GM12892 (cell line): Measurements from ENCODE around the gene RNF126.

Experiments used
- DNase-seq: peaks from one replicate; pipeline ENCODE4 v3.0.0; 2011; ENCODE audit not compliant: insufficient read length
- FAIRE-seq: peaks from 2 replicates; lab custom pipeline; 2011; peaks lifted over from hg19 to GRCh38; lab: Jason Lieb, UNC
- POLR2A ChIP-seq: IDR thresholded peaks from 2 replicates; pipeline ENCODE4 v1.6.1; 2011; ENCODE audit warnings: low read depth, low read length, control low read depth
- POLR2AphosphoS5 ChIP-seq: IDR thresholded peaks from 2 replicates; pipeline ENCODE4 v1.6.1; 2011; ENCODE audit warnings: low read depth, low read length, control low read depth
- TAF1 ChIP-seq: IDR thresholded peaks from 2 replicates; pipeline ENCODE4 v1.6.1; 2011; ENCODE audit warnings: low read depth, mild to moderate bottlenecking, control low read depth, low read length, borderline replicate concordance

RNF126 gene

DNA sequence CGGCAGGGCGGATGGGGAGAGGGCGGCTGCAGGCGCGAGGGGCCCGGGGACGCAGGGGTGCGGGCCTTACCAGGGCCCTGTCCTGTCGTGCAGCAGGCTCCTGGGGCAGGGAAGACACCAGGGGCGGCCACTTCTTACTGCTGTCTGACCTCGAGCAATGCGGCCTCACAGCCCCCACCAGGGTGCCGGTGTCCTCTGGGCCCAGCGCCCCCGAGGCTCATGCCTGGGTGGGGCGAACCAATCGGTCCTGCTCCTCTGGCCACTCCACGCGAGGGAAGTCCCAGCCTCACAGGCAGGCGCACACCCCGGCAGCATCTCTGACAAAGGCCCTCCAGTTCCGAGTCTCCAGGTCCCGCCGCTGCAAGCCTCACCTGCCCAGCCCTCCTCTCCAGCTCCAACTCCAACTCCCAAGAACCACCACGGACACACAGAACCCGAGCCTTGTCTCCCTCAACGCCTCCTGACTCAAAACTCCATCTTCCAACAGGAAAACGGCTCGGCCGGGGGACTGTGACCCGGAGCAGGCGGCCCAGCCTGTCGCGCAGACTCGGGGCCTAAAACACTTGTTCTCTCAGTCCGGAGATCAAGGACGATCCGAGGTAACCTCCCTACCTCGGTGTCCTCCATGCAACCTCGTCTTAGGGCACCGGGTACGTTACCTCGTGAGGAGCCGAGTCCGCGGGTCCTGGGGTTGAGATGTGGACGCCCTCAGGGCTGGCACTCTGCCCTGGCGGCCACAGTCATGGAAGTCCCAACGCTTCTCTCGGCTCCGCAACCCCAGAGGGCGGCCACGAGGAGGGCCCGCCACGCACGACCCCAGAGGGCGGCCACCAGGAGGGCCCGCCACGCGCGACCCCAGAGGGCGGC is 16.9 kb downstream of the RNF126 start:
- DNase-seq (no peak), FAIRE-seq (no peak)
- TF ChIP-seq TAF1 (no peak), POLR2A (no peak; the same call in 1 of the 2 replicates), POLR2AphosphoS5 (peak; percentile 9; the same call in 1 of the 2 replicates)

DNA sequence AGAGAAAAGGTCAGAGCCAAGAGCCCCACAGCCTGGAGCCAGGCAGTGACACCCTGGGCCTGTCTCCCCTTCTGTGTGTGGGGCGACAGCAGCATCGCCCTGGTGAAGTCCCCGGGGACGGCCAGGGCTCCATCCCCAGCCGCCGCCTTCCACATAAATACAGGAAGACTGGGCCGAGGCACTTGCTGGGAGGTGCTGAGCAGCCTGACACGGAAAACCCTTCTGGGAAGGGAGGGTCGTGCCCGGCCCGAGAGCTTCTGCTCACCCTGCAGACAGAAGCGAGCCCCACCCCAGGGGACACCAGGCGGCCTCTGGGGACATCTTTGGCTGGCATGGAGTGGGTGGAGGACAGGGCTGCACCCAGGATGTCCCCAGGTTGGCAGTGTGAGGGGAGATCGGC is 18.2 kb downstream of the RNF126 start:
- FAIRE-seq (no peak), DNase-seq (no peak)
- TF ChIP-seq POLR2AphosphoS5 (no peak), POLR2A (no peak), TAF1 (no peak)

DNA sequence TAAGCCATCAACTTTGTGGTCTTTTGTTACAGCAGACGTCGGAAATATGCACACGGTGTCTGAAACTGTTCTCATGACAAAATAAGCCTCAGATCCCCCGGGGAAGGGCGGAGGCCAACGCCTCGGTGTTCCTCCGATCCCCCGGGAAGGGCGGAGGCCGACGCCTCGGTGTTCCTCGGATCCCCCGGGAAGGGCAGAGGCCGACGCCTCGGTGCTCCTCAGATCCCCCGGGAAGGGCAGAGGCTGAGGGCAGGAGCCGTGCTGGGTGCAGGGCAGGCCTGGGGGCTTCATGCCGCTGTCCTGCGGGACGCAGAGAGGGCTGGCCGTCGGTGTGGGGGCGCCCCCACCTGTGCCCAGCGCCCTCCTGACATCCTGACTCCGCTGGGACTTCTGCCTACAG is 18.7 kb downstream of the RNF126 start:
- TF ChIP-seq TAF1 (no peak), POLR2AphosphoS5 (no peak), POLR2A (no peak)
- FAIRE-seq: no peak

DNA sequence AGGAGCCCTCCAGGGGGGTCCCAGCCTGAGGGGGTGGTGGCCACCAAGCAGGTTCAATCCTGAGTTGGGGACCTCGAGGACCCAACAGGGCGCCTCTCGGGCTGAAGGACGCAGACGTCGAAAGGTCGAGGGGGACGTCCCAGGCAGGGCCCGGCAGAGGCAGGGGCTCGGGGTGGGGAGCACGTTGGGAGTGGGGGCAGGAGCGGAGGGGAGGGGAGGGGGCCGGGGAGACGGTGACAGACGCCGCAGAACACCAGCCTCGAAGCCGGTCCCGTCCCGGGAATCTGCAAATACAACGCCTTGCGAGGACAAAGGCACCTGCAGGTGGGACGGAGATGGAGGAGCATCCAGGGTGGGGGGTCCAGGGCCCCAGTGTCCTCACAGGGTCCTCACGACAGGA is 19.3 kb downstream of the RNF126 start:
- DNase-seq: no peak
- TF ChIP-seq POLR2AphosphoS5: no peak
- no peak for TF ChIP-seq POLR2A
- TF ChIP-seq TAF1: no peak
- FAIRE-seq: no peak

More for the DNA sequence above, 18.7 kb downstream of the RNF126 start:
- no peak for DNase-seq

DNA sequence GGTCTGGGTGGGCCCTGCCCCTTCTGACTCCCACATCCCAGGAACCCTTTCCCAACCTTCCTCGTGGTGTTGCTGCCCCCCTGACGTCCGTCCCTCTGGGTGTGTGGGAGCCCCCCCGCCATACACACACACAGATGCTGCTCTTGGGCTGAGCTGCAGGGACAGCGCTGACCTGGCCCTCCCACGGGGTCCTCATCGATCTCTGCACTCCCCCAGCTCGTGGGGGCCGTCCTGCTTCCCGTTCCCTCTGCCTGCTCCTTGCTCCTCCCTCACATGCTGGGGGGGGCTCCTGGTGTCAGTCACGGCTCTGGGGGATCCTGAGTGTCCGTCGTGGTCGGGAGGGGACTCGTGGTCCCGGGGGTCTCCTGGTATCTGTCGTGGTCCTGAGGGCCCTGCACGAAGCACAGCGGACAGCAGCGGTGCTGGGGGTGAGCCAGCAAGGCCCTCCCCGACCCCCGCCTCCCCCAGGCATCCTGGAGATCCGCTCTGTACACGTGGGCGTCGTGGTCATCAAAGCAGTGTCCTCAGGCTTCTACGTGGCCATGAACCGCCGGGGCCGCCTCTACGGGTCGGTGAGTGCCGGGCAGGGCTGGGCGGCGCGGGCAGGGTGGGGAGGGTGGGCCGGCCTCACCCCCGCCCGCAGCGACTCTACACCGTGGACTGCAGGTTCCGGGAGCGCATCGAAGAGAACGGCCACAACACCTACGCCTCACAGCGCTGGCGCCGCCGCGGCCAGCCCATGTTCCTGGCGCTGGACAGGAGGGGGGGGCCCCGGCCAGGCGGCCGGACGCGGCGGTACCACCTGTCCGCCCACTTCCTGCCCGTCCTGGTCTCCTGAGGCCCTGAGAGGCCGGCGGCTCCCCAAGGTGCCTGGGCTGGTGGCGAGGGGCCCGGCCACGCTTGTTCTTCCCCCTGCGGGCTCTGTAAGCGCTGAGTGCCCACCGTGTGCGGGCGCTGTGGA is 20.0 kb downstream of the RNF126 start:
- TF ChIP-seq POLR2AphosphoS5 (no peak), POLR2A (no peak), TAF1 (no peak)
- FAIRE-seq (no peak), DNase-seq (no peak)

DNA sequence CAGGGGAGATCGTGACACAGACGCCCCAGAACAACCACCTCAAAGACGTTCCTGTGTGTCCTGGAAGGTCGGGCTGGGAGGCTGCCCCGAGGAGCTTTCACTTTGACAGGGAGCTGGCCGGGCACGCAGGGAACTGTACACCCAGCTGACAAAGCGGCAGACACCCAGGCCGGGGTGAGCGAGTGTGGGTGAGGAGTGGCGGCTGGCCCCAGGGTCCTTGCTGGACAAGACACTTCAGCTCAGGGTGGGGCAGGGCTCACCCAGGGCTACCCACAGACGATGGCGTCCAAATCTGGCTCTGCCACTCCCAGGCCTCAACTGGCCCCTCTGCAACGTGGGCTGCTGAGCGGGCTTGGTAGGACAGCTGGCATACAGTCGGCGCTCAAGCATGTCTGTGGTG is 21.3 kb downstream of the RNF126 start:
- TF ChIP-seq TAF1 (no peak), POLR2A (no peak), POLR2AphosphoS5 (no peak)
- DNase-seq (no peak), FAIRE-seq (no peak)

DNA sequence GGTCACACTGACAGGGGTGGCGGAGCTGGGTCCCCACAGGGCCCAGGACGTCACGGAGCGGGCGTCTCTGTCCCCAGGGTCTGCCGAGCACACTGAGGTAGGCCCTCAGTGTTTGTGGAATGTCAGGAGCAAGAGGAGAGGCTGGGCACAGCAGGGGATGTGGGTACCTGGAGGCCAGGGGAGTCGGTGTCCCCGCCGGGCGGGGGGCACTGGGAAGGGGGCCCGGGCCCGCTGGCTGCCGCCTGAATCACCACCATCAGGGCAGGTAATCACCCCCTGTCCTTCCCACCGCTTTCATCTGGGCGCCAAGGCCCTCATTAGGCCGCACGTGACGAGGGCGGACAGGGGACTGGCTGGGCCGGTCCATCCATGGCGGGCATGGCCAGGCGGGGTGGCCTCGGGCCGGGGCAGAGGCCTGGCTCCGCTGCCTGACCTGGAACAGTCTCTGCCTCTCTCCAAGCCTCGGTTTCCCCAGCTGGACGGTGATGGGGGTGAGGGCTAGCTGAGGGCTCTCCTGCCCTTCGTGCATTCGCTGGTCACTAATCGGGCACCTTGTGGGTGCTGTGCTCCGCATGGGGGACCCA is 22.3 kb downstream of the RNF126 start:
- DNase-seq (no peak), FAIRE-seq (no peak)
- no peak for TF ChIP-seq POLR2A
- TF ChIP-seq POLR2AphosphoS5: no peak
- no peak for TF ChIP-seq TAF1

DNA sequence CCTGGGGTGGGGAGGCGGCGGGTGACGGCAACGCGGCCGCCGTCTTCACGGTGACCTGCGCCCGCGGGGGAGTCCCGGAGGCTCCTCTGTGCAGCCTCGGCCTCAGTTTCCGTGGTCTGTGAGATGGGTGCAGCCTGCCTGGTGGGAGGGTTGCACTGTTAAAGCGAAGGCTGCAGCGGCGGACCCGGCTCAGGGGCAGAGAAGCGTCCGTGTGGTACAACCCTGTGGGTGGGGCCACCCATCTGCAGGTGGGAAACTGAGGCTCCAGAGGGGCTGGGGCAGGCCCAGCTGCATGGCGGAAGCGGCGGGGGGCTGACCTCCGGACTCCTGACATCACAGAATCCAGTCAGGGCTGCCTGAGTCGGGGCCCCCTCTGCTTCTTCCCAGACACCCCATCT is 22.9 kb downstream of the RNF126 start:
- FAIRE-seq (no peak), DNase-seq (no peak)
- no peak for TF ChIP-seq TAF1
- no peak for TF ChIP-seq POLR2AphosphoS5
- no peak for TF ChIP-seq POLR2A

DNA sequence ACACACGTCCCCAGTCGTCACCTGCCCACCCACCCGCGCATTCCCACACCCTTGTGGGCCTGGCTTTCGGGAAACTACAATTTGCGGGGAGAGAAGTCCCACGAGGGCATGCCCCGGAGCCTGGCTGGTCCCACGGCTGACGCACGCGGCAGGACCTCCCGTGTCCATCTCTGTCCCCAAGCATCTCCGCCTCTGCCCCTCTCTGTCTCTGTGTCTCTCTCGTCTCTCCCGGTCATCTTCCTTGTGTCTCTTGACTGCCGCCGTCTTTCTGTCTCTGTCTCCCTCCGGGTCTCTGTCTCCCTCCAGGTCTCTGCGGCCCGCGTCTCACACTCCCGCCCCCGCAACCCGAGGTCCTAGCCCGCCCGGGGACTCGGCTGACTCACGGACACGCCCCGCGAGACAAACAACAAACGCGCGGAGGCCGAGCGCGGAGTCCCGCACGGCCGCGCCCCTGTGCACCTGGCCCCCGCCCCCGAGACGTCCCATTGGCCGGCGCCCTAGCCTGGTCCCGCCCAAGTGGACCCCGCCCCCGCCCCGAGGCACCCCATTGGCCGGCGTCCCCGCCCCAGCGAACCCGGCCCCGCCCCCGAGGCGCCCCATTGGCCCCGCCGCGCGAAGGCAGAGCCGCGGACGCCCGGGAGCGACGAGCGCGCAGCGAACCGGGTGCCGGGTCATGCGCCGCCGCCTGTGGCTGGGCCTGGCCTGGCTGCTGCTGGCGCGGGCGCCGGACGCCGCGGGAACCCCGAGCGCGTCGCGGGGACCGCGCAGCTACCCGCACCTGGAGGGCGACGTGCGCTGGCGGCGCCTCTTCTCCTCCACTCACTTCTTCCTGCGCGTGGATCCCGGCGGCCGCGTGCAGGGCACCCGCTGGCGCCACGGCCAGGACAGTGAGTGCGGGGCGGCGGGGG is 23.5 kb downstream of the RNF126 start, which contains the start of gene FGF22:
FGF22 (plus strand) TSS at position 627 of the 908 bp plus-strand sequence; CDS start at position 674, 47 bp downstream.
- TF ChIP-seq POLR2AphosphoS5 (no peak), POLR2A (no peak), TAF1 (no peak)
- DNase-seq (peak; percentile 98), FAIRE-seq (peak; percentile 83)

DNA sequence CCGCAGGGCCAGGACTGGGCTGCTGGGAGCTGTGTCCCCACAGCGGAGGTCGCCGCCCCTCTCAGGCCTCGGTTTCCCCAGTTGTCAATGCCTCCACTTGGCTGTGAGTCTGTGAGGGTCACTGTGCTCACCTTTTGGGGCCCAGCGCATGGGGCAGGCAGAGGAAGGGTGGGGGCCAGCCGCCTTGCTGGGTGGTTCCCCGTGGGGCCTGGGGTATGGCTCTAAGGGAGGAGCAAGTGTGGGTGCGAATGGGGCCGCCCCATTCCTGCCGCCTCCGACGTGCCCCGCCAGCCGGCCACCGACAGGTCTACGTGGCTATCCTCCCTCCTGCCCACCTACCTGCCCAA is 24.1 kb downstream of the RNF126 start:
- no peak for TF ChIP-seq TAF1
- TF ChIP-seq POLR2A: no peak
- DNase-seq (no peak), FAIRE-seq (no peak)
